Cardiac septum (tissue), 1 donor: ENCODE data around the gene CUL2. TPM values are rescaled to one million over a fixed set of nuclear protein-coding genes. Genes with fewer than 3 reads are reported as not detected.

Source experiments
- DNase-seq: peaks from one replicate; pipeline ENCODE4 v3.0.0-alpha.2; 2020; ENCODE audit warnings: low spot score
- intact Hi-C: fragments of 100-400 bp; cut with DNase I; formaldehyde crosslinking; loops from one replicate; pipeline ENCODE4 v1.14.0; 2022
- total RNA-seq: library from RNA; stranded (reverse); fragmentation: NEBNext Ultra II Directional; extraction: Animal tissue kit (Norgen Biotek cat#: 25700); gene quantifications from one replicate; pipeline ENCODE4 v1.2.1, GENCODE V29; 2021
- donor health status: DM: no; HTN: no; CAD: no.

The CUL2 gene
- total RNA-seq, 1 donor from 2014 or later: 30.0 TPM

DNA sequence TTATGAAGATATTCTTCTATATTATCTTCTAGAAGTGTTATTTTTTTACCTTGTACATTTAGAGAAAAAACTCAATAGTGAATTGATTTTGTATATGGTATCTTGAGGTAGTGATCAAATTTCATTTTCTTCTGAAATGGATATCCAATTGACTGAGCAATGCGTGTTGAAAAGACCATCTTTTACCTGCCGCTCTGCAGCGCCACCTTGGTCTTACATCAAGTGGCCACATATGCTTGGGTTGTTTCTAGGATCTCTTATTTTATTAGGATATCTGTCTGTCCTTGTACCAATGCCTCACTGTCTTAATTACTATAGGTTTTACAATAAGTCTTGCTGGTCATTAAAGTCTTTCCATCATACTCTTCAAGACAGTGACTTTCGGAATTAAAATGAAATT, 53.0 kb downstream of the CUL2 start:
- no peak for DNase-seq

DNA sequence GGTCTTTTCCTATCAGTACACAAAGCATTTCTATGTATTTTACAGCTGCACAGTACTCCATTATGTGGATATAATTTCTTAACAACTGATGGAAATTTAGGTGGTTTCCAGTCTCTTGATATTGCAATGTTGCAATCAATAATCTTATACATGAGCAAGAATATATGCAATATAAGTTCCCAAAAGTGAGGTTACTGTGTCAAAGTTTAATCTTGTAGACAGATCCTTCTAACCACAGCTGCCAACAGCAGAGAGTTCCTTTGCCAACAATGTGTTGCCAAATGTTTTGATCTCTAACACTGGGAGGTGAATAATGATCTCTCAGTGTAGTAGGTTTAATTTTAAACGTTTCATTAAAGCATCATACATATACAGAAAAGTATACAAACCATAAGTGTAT, 54.5 kb downstream of the CUL2 start:
- intact Hi-C loops: no loop called here
- no peak for DNase-seq

More for the DNA sequence above, 53.0 kb downstream of the CUL2 start:
- intact Hi-C loops: no loop called here

DNA sequence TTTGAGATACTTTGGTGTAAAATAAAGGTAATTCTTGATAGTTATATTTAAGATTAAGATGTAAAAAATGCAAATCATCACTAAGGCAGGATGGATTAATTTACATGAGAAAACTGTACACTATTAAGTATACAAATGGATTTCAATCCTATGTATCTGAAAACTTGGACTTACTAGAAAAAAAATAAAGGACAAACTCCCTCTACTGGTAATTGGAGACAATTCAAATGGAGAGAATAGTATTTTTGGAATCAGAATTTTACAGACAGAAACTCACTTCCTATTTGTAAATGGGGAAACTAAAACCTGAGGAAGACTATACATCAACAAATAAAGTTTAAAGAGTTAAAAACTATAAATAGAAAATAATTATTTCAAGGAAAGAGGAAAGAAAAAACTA, 62.6 kb downstream of the CUL2 start:
- intact Hi-C loops: no loop called here
- DNase-seq: no peak

DNA sequence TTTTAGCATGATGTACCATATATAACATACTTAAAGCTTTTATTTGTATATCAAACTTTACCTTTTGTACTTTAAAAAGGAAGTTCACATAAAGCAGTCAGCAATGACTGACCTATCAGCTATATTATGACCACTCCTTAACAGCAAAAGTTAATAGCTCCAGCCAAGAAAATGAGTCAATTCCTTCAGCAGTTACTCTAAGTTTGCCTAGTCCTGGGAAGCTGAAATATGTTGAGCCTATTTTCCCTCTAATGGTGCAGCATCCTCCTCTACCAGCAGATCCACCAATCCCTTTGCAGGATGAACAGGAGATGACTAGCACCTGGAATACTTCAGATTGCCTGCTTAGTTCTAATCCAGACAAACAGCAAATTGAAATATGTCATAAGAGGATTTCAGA, 64.2 kb downstream of the CUL2 start:
- no peak for DNase-seq
- intact Hi-C loops: no loop called here

DNA sequence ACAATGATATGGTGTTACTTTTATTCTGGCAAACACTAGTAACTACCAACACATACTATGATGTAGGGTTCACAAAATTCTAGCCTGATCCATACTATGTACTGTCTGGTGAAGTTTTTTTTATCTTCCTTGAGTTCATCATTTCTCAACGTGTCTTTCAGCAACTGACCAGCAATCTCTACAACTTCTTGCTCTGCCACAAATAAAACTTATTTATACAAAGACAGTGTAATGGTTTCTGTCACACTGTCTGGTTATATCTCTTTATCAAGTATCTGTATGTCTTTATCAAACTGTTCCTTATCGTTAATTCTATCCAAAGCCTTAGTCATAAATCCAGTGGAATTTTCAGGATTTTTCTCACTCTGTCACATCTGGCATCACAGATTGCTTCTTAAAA, 69.7 kb downstream of the CUL2 start:
- DNase-seq: no peak
- intact Hi-C loops: no loop called here

- no peak for DNase-seq
- intact Hi-C loops: no loop called here
These were observed 70.8 kb downstream of the CUL2 start for GRCh38 chr10:35019041-35020024.

- intact Hi-C loops: no loop called here
- no peak for DNase-seq
These were observed 72.5 kb downstream of the CUL2 start for GRCh38 chr10:35017608-35018007.

- intact Hi-C loops: no loop called here
- DNase-seq: no peak
These were observed 74.2 kb downstream of the CUL2 start for GRCh38 chr10:35015843-35016408.

- intact Hi-C loops: no loop called here
- no peak for DNase-seq
These were observed 77.4 kb downstream of the CUL2 start for GRCh38 chr10:35012781-35013180.

DNA sequence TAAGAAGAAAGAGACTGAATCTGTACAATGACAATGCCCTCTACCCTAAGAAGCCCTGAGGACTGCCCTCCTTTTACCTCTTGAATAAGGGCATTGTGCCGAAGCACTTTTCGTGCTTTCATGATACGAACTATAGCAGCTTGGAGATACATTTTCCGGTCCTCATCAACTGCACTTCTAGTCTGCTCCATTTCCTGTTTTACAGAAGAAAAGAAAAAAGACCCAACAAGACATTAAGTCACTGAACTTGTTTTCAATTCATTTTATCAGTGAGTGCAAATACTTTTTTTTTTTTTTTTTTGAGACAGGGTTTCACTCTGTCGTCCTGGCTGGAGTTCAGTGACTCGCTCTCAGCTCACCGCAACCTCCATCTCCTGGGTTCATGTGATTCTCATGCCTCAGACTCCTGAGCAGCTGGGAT, 78.4 kb downstream of the CUL2 start:
- DNase-seq: no peak
- intact Hi-C loops: no loop called here

- DNase-seq: no peak
- intact Hi-C loops: no loop called here
These were observed 82.3 kb downstream of the CUL2 start for GRCh38 chr10:35007858-35008301.

DNA sequence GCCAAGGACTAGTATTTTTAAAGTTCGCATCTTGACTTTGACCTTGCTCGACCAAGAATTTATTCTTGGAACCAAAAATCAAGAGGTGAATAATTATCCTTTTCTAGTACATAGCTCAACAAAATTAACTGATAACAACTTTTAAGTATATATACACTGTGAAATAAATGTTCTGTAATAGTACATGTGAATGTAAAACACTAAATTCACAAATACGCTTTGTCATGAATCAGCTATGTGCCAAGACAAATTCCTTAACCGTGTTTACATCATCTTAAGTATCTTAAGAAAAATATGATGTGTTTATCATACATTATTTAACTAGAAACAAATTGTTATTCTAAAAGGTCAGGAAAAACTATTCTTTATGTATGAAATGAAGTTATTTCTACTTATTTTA, 83.3 kb downstream of the CUL2 start:
- intact Hi-C loops: no loop called here
- DNase-seq: no peak

DNA sequence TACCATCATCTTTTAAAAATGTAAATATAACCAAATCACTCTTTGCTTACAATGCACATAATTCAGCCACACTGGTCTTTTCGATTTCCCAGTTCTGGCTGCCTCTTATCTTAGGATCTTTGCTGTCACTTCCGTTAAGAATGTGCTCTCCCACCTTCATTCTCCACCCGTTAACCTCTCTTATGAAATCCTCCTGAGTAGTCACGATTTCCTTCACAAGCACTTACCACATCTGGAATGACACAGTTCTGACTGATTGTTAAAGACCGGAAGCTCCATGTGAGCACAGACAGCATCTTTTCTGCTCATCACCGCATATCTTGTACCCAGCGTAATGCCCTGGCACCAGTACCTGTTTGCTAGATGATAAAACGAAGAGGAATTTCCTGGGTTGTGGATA, 84.3 kb downstream of the CUL2 start:
- DNase-seq: no peak

GRCh38 chr10:35004651-35005050, 85.5 kb downstream of the CUL2 start:
- intact Hi-C loops: no loop called here
- no peak for DNase-seq

More for the DNA sequence above, 84.3 kb downstream of the CUL2 start:
- intact Hi-C loops: no loop called here

DNA sequence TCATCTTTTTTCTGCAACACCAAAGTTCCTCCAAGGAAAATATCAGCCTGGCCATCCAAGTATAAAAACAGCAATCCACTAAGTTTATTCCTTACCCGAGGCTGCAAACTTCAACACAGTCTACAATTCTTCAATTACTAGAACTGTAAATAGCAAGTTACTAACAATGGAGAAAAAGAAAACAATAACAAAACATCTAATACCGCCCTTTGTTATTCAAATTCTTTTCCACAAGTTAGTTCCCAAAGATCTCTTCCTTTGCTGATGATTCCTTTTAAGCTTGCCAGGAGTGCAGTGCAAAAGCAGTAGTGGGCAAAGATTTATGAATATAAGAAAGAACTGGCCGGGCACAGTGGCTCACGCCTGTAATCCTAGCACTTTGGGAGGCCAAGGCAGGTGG, 86.2 kb downstream of the CUL2 start:
- intact Hi-C loops: no loop called here
- DNase-seq: no peak

DNA sequence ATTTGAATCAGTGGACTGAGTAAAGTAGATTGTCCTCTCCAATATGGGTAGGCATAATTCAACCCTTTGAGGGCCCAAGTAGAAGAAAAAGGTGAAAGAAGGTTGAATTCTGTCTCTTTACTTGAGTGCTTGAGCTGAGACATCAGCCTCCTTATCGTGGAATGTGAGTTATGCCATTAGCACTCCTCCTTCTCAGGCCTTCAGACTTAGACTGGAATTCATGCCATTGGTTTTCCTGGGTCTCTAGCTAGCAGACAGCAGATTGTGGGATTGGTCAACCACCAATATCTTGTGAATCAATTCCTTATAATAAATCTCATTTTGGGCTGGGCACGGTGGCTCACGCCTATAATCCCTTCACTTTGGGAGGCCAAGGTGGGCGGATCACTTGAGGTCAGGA, 89.2 kb downstream of the CUL2 start:
- intact Hi-C loops: no loop called here
- no peak for DNase-seq

DNA sequence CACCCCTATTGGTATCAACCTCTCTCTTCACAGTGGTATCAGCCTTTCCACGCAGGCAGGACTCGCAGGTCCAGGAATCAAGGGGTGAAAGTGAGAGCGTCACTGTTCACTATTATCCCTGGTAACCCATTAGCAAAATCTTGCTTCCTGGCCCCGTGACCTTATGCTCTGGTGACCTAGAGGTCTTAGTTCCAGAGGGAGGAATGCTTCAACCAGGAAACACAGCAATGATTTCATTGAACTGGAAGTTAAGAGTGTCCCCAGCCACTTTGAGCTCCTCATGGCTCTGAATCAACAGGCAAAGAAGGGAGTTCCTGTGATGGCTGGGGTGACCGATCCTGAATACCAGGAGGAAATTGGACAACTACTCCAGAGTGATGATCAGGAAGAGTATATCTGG, 90.6 kb downstream of the CUL2 start:
- DNase-seq: no peak
- intact Hi-C loops: no loop called here

DNA sequence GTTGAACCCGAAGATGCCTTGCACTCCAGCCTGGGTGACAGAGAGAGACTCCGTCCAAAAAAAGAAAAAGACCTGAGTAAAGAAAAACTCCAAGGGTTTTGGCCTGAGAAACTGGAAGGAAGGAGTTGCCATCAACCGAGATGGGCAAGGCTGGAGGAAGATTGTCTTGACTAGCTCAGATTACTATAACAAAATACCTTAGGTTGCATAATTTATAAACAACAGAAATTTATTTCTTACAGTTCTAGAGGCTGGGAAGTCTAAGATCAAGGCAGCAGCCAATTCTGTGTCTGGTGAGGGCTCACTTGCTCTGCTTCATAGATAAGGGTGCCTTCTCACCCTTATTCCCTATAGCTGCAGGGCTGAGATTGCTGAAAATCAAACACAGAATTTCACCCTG, 91.2 kb downstream of the CUL2 start:
- intact Hi-C loops: no loop called here
- no peak for DNase-seq

DNA sequence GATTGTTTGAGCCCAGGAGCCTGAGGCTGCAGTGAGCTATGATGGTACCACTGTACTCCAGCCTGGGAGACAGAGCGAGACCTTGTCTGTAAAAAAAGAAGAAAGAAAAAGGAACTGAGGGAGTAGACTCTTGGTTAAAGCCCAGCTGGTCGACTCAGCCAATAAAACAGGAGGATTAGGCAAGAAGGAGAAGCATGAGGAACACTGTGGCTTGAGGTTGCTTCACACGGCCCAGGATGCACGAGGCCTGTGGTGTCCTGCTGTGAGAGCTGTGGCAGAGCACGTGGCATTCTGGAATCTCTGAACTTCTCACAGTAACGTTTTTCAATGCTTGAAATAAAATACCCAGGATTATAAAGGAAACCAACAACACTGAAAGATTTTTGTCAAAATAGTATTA, 93.3 kb downstream of the CUL2 start:
- DNase-seq: no peak
- intact Hi-C loops: no loop called here

- DNase-seq: no peak
- intact Hi-C loops: no loop called here
These were observed 94.2 kb downstream of the CUL2 start for GRCh38 chr10:34995925-34996324.

DNA sequence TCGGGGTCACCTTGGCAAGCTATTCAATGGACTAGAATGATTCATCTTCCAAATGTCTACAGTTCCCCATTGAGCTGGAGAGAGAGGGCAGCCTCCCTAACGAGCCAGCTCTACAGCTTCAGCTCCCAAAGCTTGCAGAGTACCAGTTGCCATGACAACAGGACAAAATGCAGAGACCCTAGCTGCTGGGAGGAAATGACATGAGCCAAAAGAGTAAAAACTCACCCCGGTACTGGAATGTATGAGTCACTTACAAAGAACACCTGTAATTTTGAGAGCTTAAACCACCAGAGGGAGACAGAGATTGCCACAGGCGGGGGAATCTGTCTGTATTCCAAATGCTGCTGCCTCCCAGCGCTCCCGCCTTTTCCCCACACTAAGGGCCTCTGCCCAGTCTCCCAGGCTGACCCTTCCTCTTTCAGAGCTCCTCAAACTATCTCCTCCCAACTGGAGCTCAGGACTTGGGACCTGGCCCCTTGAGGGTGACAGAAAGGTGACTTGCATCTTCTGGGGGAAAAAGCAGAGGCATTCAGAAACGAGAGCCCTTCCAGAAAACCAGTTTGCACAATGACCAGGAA, 95.5 kb downstream of the CUL2 start:
- intact Hi-C loops: no loop called here
- DNase-seq: no peak
